Trophoblast cell (in vitro differentiated cells and primary cell): ENCODE data around the gene ASIC2.

Experiments
- DNase-seq, 2 donors: peaks; one replicate each; pipeline ENCODE4 v3.0.0-alpha.2; 2016
- H2AFZ ChIP-seq: 2 replicates; pipeline ENCODE4 v1.6.1; 2013; ENCODE audit warnings: low read length, moderate library complexity, mild to moderate bottlenecking; ENCODE audit not compliant: insufficient read depth, poor library complexity
- H2AK5ac ChIP-seq: 2 replicates; pipeline ENCODE4 v1.6.1; 2013; ENCODE audit warnings: mild to moderate bottlenecking, low read length
- H2BK120ac ChIP-seq: 2 replicates; pipeline ENCODE4 v1.6.1; 2013; ENCODE audit warnings: low read length, mild to moderate bottlenecking, moderate library complexity; ENCODE audit not compliant: insufficient read depth, poor library complexity
- H2BK12ac ChIP-seq: 2 replicates; pipeline ENCODE4 v1.6.1; 2013; ENCODE audit warnings: mild to moderate bottlenecking, low read length, moderate library complexity
- H2BK5ac ChIP-seq: 2 replicates; pipeline ENCODE4 v1.6.1; 2013; ENCODE audit warnings: low read length, low read depth, moderate library complexity, mild to moderate bottlenecking; ENCODE audit not compliant: poor library complexity
- H3K14ac ChIP-seq: 2 replicates; pipeline ENCODE4 v1.6.1; 2013; ENCODE audit warnings: mild to moderate bottlenecking, low read length
- H3K18ac ChIP-seq: 2 replicates; pipeline ENCODE4 v1.6.1; 2013; ENCODE audit warnings: mild to moderate bottlenecking, low read length
- H3K23ac ChIP-seq: 2 replicates; pipeline ENCODE4 v1.6.1; 2013; ENCODE audit warnings: low read length
- H3K27ac ChIP-seq: 2 replicates; pipeline ENCODE4 v1.5.1; 2013; ENCODE audit warnings: low read depth, mild to moderate bottlenecking, inconsistent platforms, low read length, moderate library complexity
- H3K27me3 ChIP-seq: 2 replicates; pipeline ENCODE4 v1.6.1; 2013; ENCODE audit warnings: inconsistent platforms, mild to moderate bottlenecking, low read length, moderate library complexity; ENCODE audit not compliant: insufficient read depth
- H3K36me3 ChIP-seq, 2 experiments: 1 replicate in 1 of 2; 2 replicates in 1 of 2; pipeline ENCODE4 v1.6.1; 2013; ENCODE audit warnings: low read length in 2 of 2, mild to moderate bottlenecking in 2 of 2, moderate library complexity in 1 of 2; ENCODE audit not compliant: insufficient read depth in 2 of 2, control insufficient read depth in 1 of 2
- H3K4ac ChIP-seq: 2 replicates; pipeline ENCODE4 v1.6.1; 2013; ENCODE audit warnings: low read depth, mild to moderate bottlenecking, low read length, moderate library complexity
- H3K4me1 ChIP-seq, 2 experiments: 1 replicate in 1 of 2; 2 replicates in 1 of 2; pipeline ENCODE4 v1.6.1; 2013; ENCODE audit warnings: low read length in 2 of 2, mild to moderate bottlenecking in 2 of 2, moderate library complexity in 1 of 2; ENCODE audit not compliant: insufficient read depth in 2 of 2, control insufficient read depth in 1 of 2
- H3K4me2 ChIP-seq: 2 replicates; pipeline ENCODE4 v1.6.1; 2013; ENCODE audit warnings: inconsistent platforms, mild to moderate bottlenecking, low read length, moderate library complexity
- H3K4me3 ChIP-seq: 2 replicates; pipeline ENCODE4 v1.5.1; 2013; ENCODE audit warnings: mild to moderate bottlenecking, low read depth, low read length, inconsistent platforms
- H3K79me1 ChIP-seq: one replicate; pipeline ENCODE4 v1.6.1; 2013; ENCODE audit warnings: low read length
- H3K79me2 ChIP-seq: 2 replicates; pipeline ENCODE4 v1.6.1; 2013; ENCODE audit warnings: low read length, mild to moderate bottlenecking; ENCODE audit not compliant: control insufficient read depth, insufficient read depth, poor library complexity
- H3K9ac ChIP-seq: 2 replicates; pipeline ENCODE4 v1.6.1; 2013; ENCODE audit warnings: mild to moderate bottlenecking, low read length
- H3K9me3 ChIP-seq: 2 replicates; pipeline ENCODE4 v1.6.1; 2013; ENCODE audit warnings: low read depth, mild to moderate bottlenecking, control low read depth, inconsistent platforms, low read length; ENCODE audit not compliant: insufficient read depth
- H4K12ac ChIP-seq: 2 replicates; pipeline ENCODE4 v1.6.1; 2013; ENCODE audit warnings: low read depth, mild to moderate bottlenecking, low read length, moderate library complexity
- H4K8ac ChIP-seq: 2 replicates; pipeline ENCODE4 v1.6.1; 2013; ENCODE audit warnings: low read depth, mild to moderate bottlenecking, low read length, moderate library complexity
- H4K91ac ChIP-seq: one replicate; pipeline ENCODE4 v1.6.1; 2013; ENCODE audit warnings: low read depth, mild to moderate bottlenecking, low read length, moderate library complexity
- WGBS: extraction: QIAGEN DNeasy Blood & Tissue Kit; methylation state at CpG from one replicate; pipeline ENCODE4 v1.1.7; 2013; ENCODE audit warnings: missing lambda C conversion rate; ENCODE audit not compliant: insufficient read length, insufficient coverage; ENCODE audit errors: extremely low coverage; 5-methylcytosine and 5-hydroxymethylcytosine counted together

ASIC2 gene

GRCh38 chr17:33082529-33083173, 210.4 kb downstream of the ASIC2 start:
- H3K4ac ChIP-seq = no peak overlapping the region
- DNase-seq = peak in 1 of 2 donors; percentile 71
- no peak overlapping the region for H4K12ac ChIP-seq
- no peak overlapping the region for H4K8ac ChIP-seq
- WGBS = no CpG with 5 or more reads among the region's 7 CpGs
- no peak overlapping the region for H3K9ac ChIP-seq
- no peak overlapping the region for H3K23ac ChIP-seq
- no peak overlapping the region for H2BK5ac ChIP-seq
- no peak overlapping the region for H4K91ac ChIP-seq
- H3K79me1 ChIP-seq = no peaks in the 10 kb centered on the region
- no peaks in the 10 kb centered on the region for H3K79me2 ChIP-seq
- no peak overlapping the region for H3K4me2 ChIP-seq
- no peaks in the 10 kb centered on the region for H3K4me1 ChIP-seq
- H3K36me3 ChIP-seq = no peaks in the 10 kb centered on the region
- no peaks in the 10 kb centered on the region for H3K9me3 ChIP-seq
- no peak overlapping the region for H3K4me3 ChIP-seq
- no peak overlapping the region for H3K18ac ChIP-seq
- H2BK12ac ChIP-seq = no peak overlapping the region
- no peaks in the 10 kb centered on the region for H3K27me3 ChIP-seq
- no peak overlapping the region for H2AK5ac ChIP-seq
- no peak overlapping the region for H3K27ac ChIP-seq
- no peak overlapping the region for H3K14ac ChIP-seq
- H2BK120ac ChIP-seq = no peak overlapping the region
- no peak overlapping the region for H2AFZ ChIP-seq

- H3K4ac ChIP-seq = no peak overlapping the region
- no peak overlapping the region for H2AFZ ChIP-seq
- no peaks in the 10 kb centered on the region for H3K79me1 ChIP-seq
- H4K12ac ChIP-seq = no peak overlapping the region
- H3K27me3 ChIP-seq = no peaks in the 10 kb centered on the region
- H3K9me3 ChIP-seq = no peaks in the 10 kb centered on the region
- H3K27ac ChIP-seq = no peak overlapping the region
- H3K79me2 ChIP-seq = no peaks in the 10 kb centered on the region
- H3K36me3 ChIP-seq = no peaks in the 10 kb centered on the region
- no peak overlapping the region for H2AK5ac ChIP-seq
- H2BK5ac ChIP-seq = no peak overlapping the region
- no peak overlapping the region for H2BK12ac ChIP-seq
- no peak overlapping the region for H3K4me3 ChIP-seq
- H3K14ac ChIP-seq = no peak overlapping the region
- H2BK120ac ChIP-seq = no peak overlapping the region
- DNase-seq = no peak
- no peak overlapping the region for H3K18ac ChIP-seq
- H3K4me1 ChIP-seq = no peaks in the 10 kb centered on the region
- H3K9ac ChIP-seq = no peak overlapping the region
- no peak overlapping the region for H4K91ac ChIP-seq
- H3K4me2 ChIP-seq = no peak overlapping the region
- WGBS = no CpG with 5 or more reads among the region's 3 CpGs
- no peak overlapping the region for H4K8ac ChIP-seq
- no peak overlapping the region for H3K23ac ChIP-seq
Observed at GRCh38 chr17:33080091-33080490, 213.0 kb downstream of the ASIC2 start.

GRCh38 chr17:33079201-33079600, 213.9 kb downstream of the ASIC2 start:
- no peaks in the 10 kb centered on the region for H3K36me3 ChIP-seq
- H3K9me3 ChIP-seq = no peaks in the 10 kb centered on the region
- no peaks in the 10 kb centered on the region for H3K27me3 ChIP-seq
- no peak overlapping the region for H2BK120ac ChIP-seq
- H3K14ac ChIP-seq = no peak overlapping the region
- no peak overlapping the region for H3K23ac ChIP-seq
- no peak overlapping the region for H4K8ac ChIP-seq
- H3K4me2 ChIP-seq = no peak overlapping the region
- H3K9ac ChIP-seq = no peak overlapping the region
- H2BK5ac ChIP-seq = no peak overlapping the region
- H2AK5ac ChIP-seq = no peak overlapping the region
- no peak overlapping the region for H3K18ac ChIP-seq
- H2AFZ ChIP-seq = no peak overlapping the region
- no CpG with 5 or more reads among the region's 3 CpGs for WGBS
- H3K4me1 ChIP-seq = no peaks in the 10 kb centered on the region
- H3K79me1 ChIP-seq = no peaks in the 10 kb centered on the region
- H2BK12ac ChIP-seq = no peak overlapping the region
- H3K27ac ChIP-seq = no peak overlapping the region
- no peak overlapping the region for H4K91ac ChIP-seq
- no peak overlapping the region for H3K4me3 ChIP-seq
- no peak overlapping the region for H4K12ac ChIP-seq
- DNase-seq = no peak
- no peak overlapping the region for H3K4ac ChIP-seq
- no peaks in the 10 kb centered on the region for H3K79me2 ChIP-seq

GRCh38 chr17:33076979-33077378, 216.1 kb downstream of the ASIC2 start:
- no peak overlapping the region for H2AFZ ChIP-seq
- H3K23ac ChIP-seq = no peak overlapping the region
- WGBS = no CpG with 5 or more reads among the region's 1 CpG
- no peaks in the 10 kb centered on the region for H3K9me3 ChIP-seq
- H3K27ac ChIP-seq = no peak overlapping the region
- H3K14ac ChIP-seq = no peak overlapping the region
- H3K4ac ChIP-seq = no peak overlapping the region
- no peak for DNase-seq
- no peak overlapping the region for H2BK12ac ChIP-seq
- H2BK5ac ChIP-seq = no peak overlapping the region
- H3K27me3 ChIP-seq = no peaks in the 10 kb centered on the region
- no peaks in the 10 kb centered on the region for H3K79me2 ChIP-seq
- no peaks in the 10 kb centered on the region for H3K4me1 ChIP-seq
- no peak overlapping the region for H4K8ac ChIP-seq
- H3K9ac ChIP-seq = no peak overlapping the region
- H2BK120ac ChIP-seq = no peak overlapping the region
- H3K4me2 ChIP-seq = no peak overlapping the region
- no peaks in the 10 kb centered on the region for H3K79me1 ChIP-seq
- no peak overlapping the region for H3K18ac ChIP-seq
- no peak overlapping the region for H4K91ac ChIP-seq
- no peak overlapping the region for H3K4me3 ChIP-seq
- H2AK5ac ChIP-seq = no peak overlapping the region
- no peak overlapping the region for H4K12ac ChIP-seq
- no peaks in the 10 kb centered on the region for H3K36me3 ChIP-seq
